22Rv1 (cell line): ENCODE measurements around the gene NDUFS8.
"Not testable (repeated sequence)": the region's sequence is repeated elsewhere in the genome, so short reads cannot be mapped to it uniquely, and the experiment has no call there.

Experiments used
- ZFX ChIP-seq: fragments of 450-650 bp; IDR thresholded peaks from 2 replicates; pipeline ENCODE4 v1.6.1; 2017; ENCODE audit warnings: antibody characterized with exemption, borderline replicate concordance
- TF ChIP-seq, protein P1 (sequence below): fragments of 450-650 bp; IDR thresholded peaks from 2 replicates; pipeline ENCODE4 v1.5.1; 2017; ENCODE audit warnings: mild to moderate bottlenecking

DNA sequence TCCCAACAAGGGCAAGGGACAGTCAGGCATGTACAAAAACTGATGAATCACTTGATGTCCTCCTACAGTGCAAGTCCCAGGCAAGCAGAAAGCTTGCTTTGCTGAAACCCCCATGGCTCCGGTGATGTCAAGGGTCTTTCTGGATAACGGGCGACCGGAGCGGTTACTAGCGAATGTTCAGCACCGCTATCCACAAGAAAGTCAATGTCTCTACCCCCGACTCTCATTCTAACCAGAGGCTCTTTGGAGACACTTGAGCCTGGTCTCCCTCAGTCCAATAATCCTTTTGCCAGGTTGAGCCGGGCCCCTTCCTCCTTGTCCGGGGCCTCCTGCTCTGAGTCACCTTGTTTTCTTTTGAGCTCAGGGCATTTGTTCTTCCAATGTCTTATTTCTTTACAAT, 49.3 kb upstream of the NDUFS8 start:
- TF ChIP-seq, protein P1, sequence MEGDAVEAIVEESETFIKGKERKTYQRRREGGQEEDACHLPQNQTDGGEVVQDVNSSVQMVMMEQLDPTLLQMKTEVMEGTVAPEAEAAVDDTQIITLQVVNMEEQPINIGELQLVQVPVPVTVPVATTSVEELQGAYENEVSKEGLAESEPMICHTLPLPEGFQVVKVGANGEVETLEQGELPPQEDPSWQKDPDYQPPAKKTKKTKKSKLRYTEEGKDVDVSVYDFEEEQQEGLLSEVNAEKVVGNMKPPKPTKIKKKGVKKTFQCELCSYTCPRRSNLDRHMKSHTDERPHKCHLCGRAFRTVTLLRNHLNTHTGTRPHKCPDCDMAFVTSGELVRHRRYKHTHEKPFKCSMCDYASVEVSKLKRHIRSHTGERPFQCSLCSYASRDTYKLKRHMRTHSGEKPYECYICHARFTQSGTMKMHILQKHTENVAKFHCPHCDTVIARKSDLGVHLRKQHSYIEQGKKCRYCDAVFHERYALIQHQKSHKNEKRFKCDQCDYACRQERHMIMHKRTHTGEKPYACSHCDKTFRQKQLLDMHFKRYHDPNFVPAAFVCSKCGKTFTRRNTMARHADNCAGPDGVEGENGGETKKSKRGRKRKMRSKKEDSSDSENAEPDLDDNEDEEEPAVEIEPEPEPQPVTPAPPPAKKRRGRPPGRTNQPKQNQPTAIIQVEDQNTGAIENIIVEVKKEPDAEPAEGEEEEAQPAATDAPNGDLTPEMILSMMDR: not testable (repeated sequence)
- TF ChIP-seq ZFX: not testable (repeated sequence)
